ENCODE data around the gene VTN. TPM values are rescaled to one million over a fixed set of nuclear protein-coding genes. Genes with fewer than 3 reads are reported as not detected.

VTN gene
- total RNA-seq, 2 experiments from 2014 or later = 0.16 to 0.17 TPM

DNA sequence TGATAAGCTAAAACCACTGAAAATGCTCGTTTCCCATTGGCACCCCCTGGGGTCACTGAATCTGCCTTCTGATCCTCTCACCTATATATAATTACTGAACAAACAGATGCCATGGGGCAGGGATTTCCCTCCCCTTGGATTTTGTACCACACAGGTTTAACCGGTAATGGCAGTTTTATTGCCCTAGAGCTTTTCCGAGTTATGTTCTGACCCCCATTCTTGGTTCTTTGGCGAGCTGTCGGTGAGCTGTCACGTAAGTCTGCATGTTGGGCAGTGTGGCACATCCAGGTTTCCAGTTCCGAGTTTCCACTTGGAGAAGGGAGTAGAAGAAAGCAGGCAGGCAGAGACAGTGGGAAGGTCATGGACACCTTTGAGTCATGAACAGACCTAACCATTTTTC lies 44.0 kb downstream of the VTN start:
- no peaks in the 10 kb centered on the region for H3K27me3 Mint-ChIP-seq
- Histone ChIP-seq H3K36me3 (ENCODE audit: insufficient read depth, low read length) (peaks cover 29% of the 10 kb centered on the region), H3K4me3 (ENCODE audit: low read length) (no peak overlapping the region), H3K9me3 (ENCODE audit: control insufficient read depth in 1 of 2, insufficient read depth in 1 of 2, low read length in 2 of 2) (no peaks in the 10 kb centered on the region), H3K27me3 (ENCODE audit: control insufficient read depth in 1 of 2, insufficient read depth in 2 of 2, low read length in 2 of 2) (no peaks in the 10 kb centered on the region), H3K4me1 (ENCODE audit: insufficient read depth, low read length) (no peaks in the 10 kb centered on the region), H3K27ac (ENCODE audit: low read depth in 1 of 2, low read length in 2 of 2) (no peak overlapping the region)
- no peak overlapping the region for H3K4me3 Mint-ChIP-seq
- ChIA-PET POLR2A (interaction anchor here (1.8 kb wide), 1 partner anchor 9 kb away, joined by 7 read pairs; the partner anchor contains the start of genes IFT20 and TNFAIP1), CTCF (no interaction called here)
- DNase-seq (no peak), ATAC-seq (ENCODE audit: poor library complexity) (no peak)
- TF ChIP-seq, protein P1, sequence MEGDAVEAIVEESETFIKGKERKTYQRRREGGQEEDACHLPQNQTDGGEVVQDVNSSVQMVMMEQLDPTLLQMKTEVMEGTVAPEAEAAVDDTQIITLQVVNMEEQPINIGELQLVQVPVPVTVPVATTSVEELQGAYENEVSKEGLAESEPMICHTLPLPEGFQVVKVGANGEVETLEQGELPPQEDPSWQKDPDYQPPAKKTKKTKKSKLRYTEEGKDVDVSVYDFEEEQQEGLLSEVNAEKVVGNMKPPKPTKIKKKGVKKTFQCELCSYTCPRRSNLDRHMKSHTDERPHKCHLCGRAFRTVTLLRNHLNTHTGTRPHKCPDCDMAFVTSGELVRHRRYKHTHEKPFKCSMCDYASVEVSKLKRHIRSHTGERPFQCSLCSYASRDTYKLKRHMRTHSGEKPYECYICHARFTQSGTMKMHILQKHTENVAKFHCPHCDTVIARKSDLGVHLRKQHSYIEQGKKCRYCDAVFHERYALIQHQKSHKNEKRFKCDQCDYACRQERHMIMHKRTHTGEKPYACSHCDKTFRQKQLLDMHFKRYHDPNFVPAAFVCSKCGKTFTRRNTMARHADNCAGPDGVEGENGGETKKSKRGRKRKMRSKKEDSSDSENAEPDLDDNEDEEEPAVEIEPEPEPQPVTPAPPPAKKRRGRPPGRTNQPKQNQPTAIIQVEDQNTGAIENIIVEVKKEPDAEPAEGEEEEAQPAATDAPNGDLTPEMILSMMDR (IDR thresholded peaks at IDR 0.05) = no peak
- H3K9me3 Mint-ChIP-seq = no peaks in the 10 kb centered on the region
- H3K27ac Mint-ChIP-seq = no peak overlapping the region
- intact Hi-C loops (cut with DNase I, micrococcal nuclease) = no loop called here
- H3K36me3 Mint-ChIP-seq (ENCODE audit: low read depth) = peaks cover 43% of the 10 kb centered on the region
- no peaks in the 10 kb centered on the region for H3K4me1 Mint-ChIP-seq (ENCODE audit: low read depth)

DNA sequence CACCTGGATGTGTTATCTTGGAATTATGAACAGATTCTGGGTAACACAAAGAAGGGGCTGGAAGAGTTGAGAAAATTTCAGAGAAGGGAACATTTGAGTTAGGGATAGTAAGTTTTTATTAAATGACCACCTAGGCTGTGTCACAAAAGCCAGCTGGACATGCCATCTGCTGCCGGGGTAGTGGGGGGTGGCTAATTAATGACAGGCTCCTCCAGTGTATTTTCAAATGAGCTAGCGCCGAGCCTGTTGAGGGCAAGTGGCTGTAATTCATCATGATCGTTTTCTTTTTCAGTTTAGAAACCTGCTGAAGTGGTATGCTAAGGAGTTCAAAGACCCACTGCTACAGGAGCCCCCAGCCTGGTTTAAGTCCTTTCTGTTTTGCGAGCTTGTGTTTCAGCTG lies 44.9 kb downstream of the VTN start:
- DNase-seq (no peak), ATAC-seq (ENCODE audit: poor library complexity) (no peak)
- Mint-ChIP-seq H3K36me3 (ENCODE audit: low read depth) (peaks cover 35% of the 10 kb centered on the region), H3K27ac (no peak overlapping the region), H3K4me1 (ENCODE audit: low read depth) (peaks cover under 1% of the 10 kb centered on the region), H3K9me3 (no peaks in the 10 kb centered on the region), H3K4me3 (no peak overlapping the region), H3K27me3 (no peaks in the 10 kb centered on the region)
- H3K27me3 ChIP-seq (ENCODE audit: control insufficient read depth in 1 of 2, insufficient read depth in 2 of 2, low read length in 2 of 2) = no peaks in the 10 kb centered on the region
- H3K36me3 ChIP-seq (ENCODE audit: insufficient read depth, low read length) = peaks cover 20% of the 10 kb centered on the region
- no peak overlapping the region for H3K4me3 ChIP-seq (ENCODE audit: low read length)
- intact Hi-C loops (cut with DNase I, micrococcal nuclease) = no loop called here
- H3K27ac ChIP-seq (ENCODE audit: low read depth in 1 of 2, low read length in 2 of 2) = no peak overlapping the region
- TF ChIP-seq, protein P1 (IDR thresholded peaks at IDR 0.05) = no peak
- CTCF ChIA-PET = interaction anchor here (0.7 kb wide), 1 partner anchor 73 kb away, joined by 3 read pairs; no protein-coding TSS in a partner anchor
- POLR2A ChIA-PET = interaction anchor here (1.8 kb wide), 1 partner anchor 10 kb away, joined by 7 read pairs; the partner anchor contains the start of genes IFT20 and TNFAIP1
- H3K9me3 ChIP-seq (ENCODE audit: control insufficient read depth in 1 of 2, insufficient read depth in 1 of 2, low read length in 2 of 2) = no peaks in the 10 kb centered on the region
- no peaks in the 10 kb centered on the region for H3K4me1 ChIP-seq (ENCODE audit: insufficient read depth, low read length)

DNA sequence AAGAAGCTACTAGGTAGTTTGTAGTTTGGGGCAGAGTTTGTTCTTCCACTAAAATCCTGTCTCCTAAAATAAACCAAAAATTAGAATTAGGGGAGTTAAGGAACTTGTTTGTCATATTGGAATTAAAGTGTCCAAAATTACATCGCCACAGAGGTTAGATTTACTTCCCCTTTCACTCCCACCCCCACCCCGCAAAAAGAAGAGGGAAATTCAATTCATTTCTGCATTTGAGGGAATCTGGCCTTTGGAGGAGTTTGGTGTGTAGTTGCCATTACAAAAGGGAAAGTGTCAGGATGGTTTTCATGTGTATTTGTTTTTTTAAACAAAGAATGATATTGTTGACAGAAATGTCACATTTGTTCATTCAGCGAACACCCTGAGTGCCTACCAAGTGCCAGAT lies 45.3 kb downstream of the VTN start:
- H3K27ac ChIP-seq (ENCODE audit: low read depth in 1 of 2, low read length in 2 of 2) = no peak overlapping the region
- CTCF ChIA-PET = interaction anchor here (0.7 kb wide), 1 partner anchor 73 kb away, joined by 3 read pairs; no protein-coding TSS in a partner anchor
- POLR2A ChIA-PET = interaction anchor here (1.8 kb wide), 1 partner anchor 11 kb away, joined by 7 read pairs; the partner anchor contains the start of genes IFT20 and TNFAIP1

More for the DNA sequence above, 45.3 kb downstream of the VTN start:
- ATAC-seq (ENCODE audit: poor library complexity) (no peak), DNase-seq (no peak)
- Mint-ChIP-seq H3K9me3 (no peaks in the 10 kb centered on the region), H3K27me3 (no peaks in the 10 kb centered on the region), H3K4me3 (no peak overlapping the region), H3K27ac (no peak overlapping the region), H3K4me1 (ENCODE audit: low read depth) (peaks cover 5% of the 10 kb centered on the region), H3K36me3 (ENCODE audit: low read depth) (peaks cover 35% of the 10 kb centered on the region)
- H3K9me3 ChIP-seq (ENCODE audit: control insufficient read depth in 1 of 2, insufficient read depth in 1 of 2, low read length in 2 of 2) = no peaks in the 10 kb centered on the region
- TF ChIP-seq, protein P1 (IDR thresholded peaks at IDR 0.05) = no peak
- intact Hi-C loops (cut with DNase I, micrococcal nuclease) = no loop called here
- H3K4me1 ChIP-seq (ENCODE audit: insufficient read depth, low read length) = peaks cover 2% of the 10 kb centered on the region
- H3K4me3 ChIP-seq (ENCODE audit: low read length) = no peak overlapping the region
- H3K27me3 ChIP-seq (ENCODE audit: control insufficient read depth in 1 of 2, insufficient read depth in 2 of 2, low read length in 2 of 2) = no peaks in the 10 kb centered on the region
- peaks cover 20% of the 10 kb centered on the region for H3K36me3 ChIP-seq (ENCODE audit: insufficient read depth, low read length)

Data from CD4-positive, alpha-beta T cell (primary cell).